ENCODE results near the gene PCDHGB4. TPM values are rescaled to one million over a fixed set of nuclear protein-coding genes. Genes with fewer than 3 reads are reported as not detected.
A peak's percentile ranks its signal among the peaks of the same experiment; 100 is the strongest.

The PCDHGB4 gene
- total and polyA plus RNA-seq, 10 of the 15 experiments (the other 5 are each of a cell fraction or from before 2014, with no cell fraction given) = 0.02 to 0.20 (median 0.04) TPM; not detected in 4

DNA sequence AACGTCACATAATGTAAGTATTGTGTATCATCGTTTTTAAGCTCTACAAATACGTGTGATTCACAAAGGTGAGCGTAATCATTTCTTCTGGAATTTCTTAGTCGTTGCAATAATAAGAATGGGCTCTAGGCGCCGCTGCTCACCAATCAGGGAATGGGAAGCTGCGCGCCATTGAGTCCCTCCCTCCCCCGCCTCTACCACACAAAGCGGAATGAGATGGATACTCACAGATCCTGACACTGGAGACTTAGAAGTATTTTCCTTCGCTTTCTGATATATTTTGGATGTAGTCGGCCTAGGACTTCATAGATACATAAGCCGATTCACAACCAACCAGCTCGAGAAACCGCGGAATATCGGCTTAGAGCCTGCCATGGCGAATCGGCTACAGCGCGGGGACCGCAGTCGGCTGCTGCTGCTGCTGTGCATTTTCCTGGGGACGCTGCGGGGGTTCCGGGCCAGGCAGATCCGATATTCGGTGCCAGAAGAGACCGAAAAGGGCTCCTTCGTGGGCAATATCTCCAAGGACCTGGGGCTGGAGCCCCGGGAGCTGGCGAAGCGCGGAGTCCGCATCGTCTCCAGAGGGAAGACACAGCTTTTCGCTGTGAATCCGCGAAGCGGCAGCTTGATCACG is 33.5 kb downstream of the PCDHGB4 start, which contains the start of gene PCDHGA11:
Gene PCDHGA11 (plus strand): TSS at position 197 of the 634 bp plus-strand sequence. CDS start 177 bp downstream, at position 374.
- ChIA-PET POLR2A (interaction anchor here (1.2 kb wide), 1 partner anchor 143 kb away, joined by 5 read pairs; no protein-coding TSS in a partner anchor), CTCF (interaction anchor here (0.6 to 10.9 kb wide), 47 partner anchors 9 to 468 kb away, joined by 3 to 245 read pairs (median 4); partner anchors contain the start of genes PCDHGA10, PCDHGA12, PCDHGA6 and PCDHGB3), SMC1A (ENCODE audit: uncharacterized antibody, unreplicated experiment) (interaction anchor here (0.7 to 2.8 kb wide), 29 partner anchors 8 to 926 kb away, joined by 3 to 41 read pairs (median 5); partner anchors contain the start of genes PCDHGA10, PCDHGA12, PCDHGB3 and PCDHGC3), RAD21 (ENCODE audit: unreplicated experiment) (interaction anchor here (0.5 to 2.6 kb wide), 25 partner anchors 8 to 234 kb away, joined by 3 to 34 read pairs (median 5); partner anchors contain the start of genes PCDHB9, PCDHGA10, PCDHGA12 and PCDHGB3)
- H3K79me2 ChIP-seq (ENCODE audit: control insufficient read depth, insufficient read depth, low read length) = no peaks in the 10 kb centered on the region
- WGBS (ENCODE audit: insufficient coverage, insufficient replicate concordance, low lambda C conversion rate, missing lambda C conversion rate) = 10% methylated on average over 42 of the region's 42 CpGs
- H2AFZ ChIP-seq (ENCODE audit: control insufficient read depth, low read depth, low read length) = peak within 1 kb of the TSS; percentile 98
- peak within 1 kb of the TSS; percentile 64 for H3K9ac ChIP-seq (ENCODE audit: control insufficient read depth, insufficient read depth, low read length)
- DNase-seq (ENCODE audit: low read depth, low spot score) (peak; percentile 37), FAIRE-seq (peak; percentile 57), ATAC-seq (peak; percentile 77)
- BruUV-seq (replicated peaks) = TSS peak; percentile 63
- intact Hi-C loops (cut with micrococcal nuclease; ENCODE audit: unreplicated experiment) (loop anchor here (1.0 to 2.0 kb wide), 4 partner anchors 54 to 137 kb away; partner anchors contain the start of gene PCDHGC3), in situ Hi-C loops (cut with MboI) (no loop called here)
- H3K27me3 ChIP-seq (replicated peaks in 1 of 2; ENCODE audit: control insufficient read depth in 2 of 2, insufficient read depth in 2 of 2, low read length in 1 of 2) = no peaks in the 10 kb centered on the region; a peak in 1 of 4 replicates
- peaks cover 15% of the 10 kb centered on the region; the same call in 2 of the 3 replicates for H3K9me3 ChIP-seq (replicated peaks; ENCODE audit: control insufficient read depth, insufficient read depth, low read length)
- H3K4me3 ChIP-seq = peak within 1 kb of the TSS; percentile 76
- H3K27ac ChIP-seq (ENCODE audit: control insufficient read depth, insufficient read depth) = no peak within 1 kb of the TSS
- no peaks in the 10 kb centered on the region for H4K20me1 ChIP-seq (ENCODE audit: control insufficient read depth, insufficient read depth)
- peak within 1 kb of the TSS; percentile 79 for H3K4me2 ChIP-seq (ENCODE audit: control insufficient read depth, insufficient read depth)
- peaks cover 4% of the 10 kb centered on the region; the same call in 1 of the 2 replicates for H3K4me1 ChIP-seq (ENCODE audit: control insufficient read depth, insufficient read depth, low read length)
- H3K36me3 ChIP-seq (ENCODE audit: control insufficient read depth in 2 of 2, insufficient read depth in 2 of 2, low read length in 1 of 2) = no peaks in the 10 kb centered on the region
- 0 out of 2 replicates have a peak, but pooled peaks have one; percentile 65 for TF ChIP-seq NBN (IDR thresholded peaks at IDR 0.05)
- peak; percentile 62 for TF ChIP-seq SMC3 (IDR thresholded peaks at IDR 0.05; ENCODE audit: borderline replicate concordance, low read length)
- TF ChIP-seq ASH2L (IDR thresholded peaks at IDR 0.05; ENCODE audit: borderline replicate concordance, low read depth) = 0 out of 2 replicates have a peak, but pooled peaks have one; percentile 33
- TF ChIP-seq TARDBP (IDR thresholded peaks at IDR 0.05; ENCODE audit: borderline replicate concordance) = no peak
- no peak for TF ChIP-seq NR2C1 (IDR thresholded peaks at IDR 0.05)
- TF ChIP-seq, protein P1, sequence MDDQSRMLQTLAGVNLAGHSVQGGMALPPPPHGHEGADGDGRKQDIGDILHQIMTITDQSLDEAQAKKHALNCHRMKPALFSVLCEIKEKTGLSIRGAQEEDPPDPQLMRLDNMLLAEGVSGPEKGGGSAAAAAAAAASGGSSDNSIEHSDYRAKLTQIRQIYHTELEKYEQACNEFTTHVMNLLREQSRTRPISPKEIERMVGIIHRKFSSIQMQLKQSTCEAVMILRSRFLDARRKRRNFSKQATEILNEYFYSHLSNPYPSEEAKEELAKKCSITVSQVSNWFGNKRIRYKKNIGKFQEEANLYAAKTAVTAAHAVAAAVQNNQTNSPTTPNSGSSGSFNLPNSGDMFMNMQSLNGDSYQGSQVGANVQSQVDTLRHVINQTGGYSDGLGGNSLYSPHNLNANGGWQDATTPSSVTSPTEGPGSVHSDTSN (IDR thresholded peaks at IDR 0.05; ENCODE audit: insufficient replicate concordance, low read depth, low read length) = no peak
- 0 out of 4 replicates have a peak, but pooled peaks of 1 of the 2 experiments have one; percentile 8 for TF ChIP-seq ETV6 (conservative IDR thresholded peaks at IDR 0.05 in 1 of 2, IDR thresholded peaks at IDR 0.05 in 1 of 2; ENCODE audit: borderline replicate concordance in 1 of 2, low read depth in 1 of 2)
- TF ChIP-seq GABPA (IDR thresholded peaks at IDR 0.05; ENCODE audit: low read depth) = no peak
- no peak for TF ChIP-seq TCF12 (IDR thresholded peaks at IDR 0.05; ENCODE audit: low read depth, low read length)
- TF ChIP-seq EZH2 (IDR thresholded peaks at IDR 0.05; ENCODE audit: borderline replicate concordance, control insufficient read depth, low read depth, low read length) = no peak
- TF ChIP-seq, protein P2, sequence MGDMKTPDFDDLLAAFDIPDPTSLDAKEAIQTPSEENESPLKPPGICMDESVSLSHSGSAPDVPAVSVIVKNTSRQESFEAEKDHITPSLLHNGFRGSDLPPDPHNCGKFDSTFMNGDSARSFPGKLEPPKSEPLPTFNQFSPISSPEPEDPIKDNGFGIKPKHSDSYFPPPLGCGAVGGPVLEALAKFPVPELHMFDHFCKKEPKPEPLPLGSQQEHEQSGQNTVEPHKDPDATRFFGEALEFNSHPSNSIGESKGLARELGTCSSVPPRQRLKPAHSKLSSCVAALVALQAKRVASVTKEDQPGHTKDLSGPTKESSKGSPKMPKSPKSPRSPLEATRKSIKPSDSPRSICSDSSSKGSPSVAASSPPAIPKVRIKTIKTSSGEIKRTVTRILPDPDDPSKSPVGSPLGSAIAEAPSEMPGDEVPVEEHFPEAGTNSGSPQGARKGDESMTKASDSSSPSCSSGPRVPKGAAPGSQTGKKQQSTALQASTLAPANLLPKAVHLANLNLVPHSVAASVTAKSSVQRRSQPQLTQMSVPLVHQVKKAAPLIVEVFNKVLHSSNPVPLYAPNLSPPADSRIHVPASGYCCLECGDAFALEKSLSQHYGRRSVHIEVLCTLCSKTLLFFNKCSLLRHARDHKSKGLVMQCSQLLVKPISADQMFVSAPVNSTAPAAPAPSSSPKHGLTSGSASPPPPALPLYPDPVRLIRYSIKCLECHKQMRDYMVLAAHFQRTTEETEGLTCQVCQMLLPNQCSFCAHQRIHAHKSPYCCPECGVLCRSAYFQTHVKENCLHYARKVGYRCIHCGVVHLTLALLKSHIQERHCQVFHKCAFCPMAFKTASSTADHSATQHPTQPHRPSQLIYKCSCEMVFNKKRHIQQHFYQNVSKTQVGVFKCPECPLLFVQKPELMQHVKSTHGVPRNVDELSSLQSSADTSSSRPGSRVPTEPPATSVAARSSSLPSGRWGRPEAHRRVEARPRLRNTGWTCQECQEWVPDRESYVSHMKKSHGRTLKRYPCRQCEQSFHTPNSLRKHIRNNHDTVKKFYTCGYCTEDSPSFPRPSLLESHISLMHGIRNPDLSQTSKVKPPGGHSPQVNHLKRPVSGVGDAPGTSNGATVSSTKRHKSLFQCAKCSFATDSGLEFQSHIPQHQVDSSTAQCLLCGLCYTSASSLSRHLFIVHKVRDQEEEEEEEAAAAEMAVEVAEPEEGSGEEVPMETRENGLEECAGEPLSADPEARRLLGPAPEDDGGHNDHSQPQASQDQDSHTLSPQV (IDR thresholded peaks at IDR 0.05) = no peak
- TF ChIP-seq RUNX3 (IDR thresholded peaks at IDR 0.05; ENCODE audit: low read length) = peak; percentile 76
- no peak for TF ChIP-seq NRF1 (conservative IDR thresholded peaks at IDR 0.05; ENCODE audit: low read depth, low read length)
- peak; percentile 91 for TF ChIP-seq YY1 (IDR thresholded peaks at IDR 0.05; ENCODE audit: low read depth, low read length)
- no peak for TF ChIP-seq RAD51 (IDR thresholded peaks at IDR 0.05)

Data from GM12878 (cell line).